Activated T-helper 1 cell treated with anti-CD3 and anti-CD28 coated beads, Interleukin-12 subunit alpha, Interleukin-12 subunit beta, Interleukin-2, Interleukin-4 antibody, amounts not matched to agents 30 ng/mL and 10 ng/mL and 1 ng/mL, durations not matched to agents 14 hours and 24 hours and 36 hours (primary cell): ENCODE data around the gene CDT1. TPM values are rescaled to one million over a fixed set of nuclear protein-coding genes. Genes with fewer than 3 reads are reported as not detected.
"Not testable (repeated sequence)": the region's sequence is repeated elsewhere in the genome, so short reads cannot be mapped to it uniquely, and the experiment has no call there.

Experiments
- DNase-seq: peaks from one replicate; pipeline ENCODE4 v3.0.0; 2021; ENCODE audit warnings: low spot score
- H3K27ac Mint-ChIP-seq: one replicate; pipeline ENCODE4 v1.8.0; 2021; ENCODE audit warnings: mild to moderate bottlenecking, mixed read lengths
- H3K27me3 Mint-ChIP-seq: one replicate; pipeline ENCODE4 v1.8.0; 2022; ENCODE audit warnings: mild to moderate bottlenecking, moderate library complexity, mixed read lengths; ENCODE audit not compliant: insufficient read depth
- H3K36me3 Mint-ChIP-seq: one replicate; pipeline ENCODE4 v1.8.0; 2021; ENCODE audit warnings: low read depth, mixed read lengths
- H3K4me1 Mint-ChIP-seq: one replicate; pipeline ENCODE4 v1.8.0; 2021; ENCODE audit warnings: low read depth, mixed read lengths
- H3K4me3 Mint-ChIP-seq: one replicate; pipeline ENCODE4 v1.8.0; 2021; ENCODE audit warnings: mild to moderate bottlenecking, moderate library complexity, mixed read lengths
- H3K9me3 Mint-ChIP-seq: one replicate; pipeline ENCODE4 v1.8.0; 2021; ENCODE audit warnings: mixed read lengths
- intact Hi-C: fragments of 100-400 bp; cut with micrococcal nuclease; formaldehyde crosslinking; loops from one replicate; pipeline ENCODE4 v1.15.1; 2024
- total RNA-seq: library from RNA; stranded (reverse); gene quantifications from 2 replicates; pipeline ENCODE4 v1.2.3, GENCODE V29; 2022

Gene CDT1
- total RNA-seq, 1 donor from 2014 or later, result 95.4 TPM

GRCh38 chr16:88762258-88762870, 41.2 kb upstream of the CDT1 start:
- Mint-ChIP-seq H3K27me3 (no peaks in the 10 kb centered on the region), H3K9me3 (no peaks in the 10 kb centered on the region), H3K4me3 (no peak overlapping the region), H3K4me1 (peaks cover 25% of the 10 kb centered on the region), H3K36me3 (peaks cover 4% of the 10 kb centered on the region), H3K27ac (no peak overlapping the region)
- no peak for DNase-seq
- intact Hi-C loops, result no loop called here

- no peaks in the 10 kb centered on the region for H3K27me3 Mint-ChIP-seq
- intact Hi-C loops, result no loop called here
- peaks cover 4% of the 10 kb centered on the region for H3K36me3 Mint-ChIP-seq
- no peaks in the 10 kb centered on the region for H3K9me3 Mint-ChIP-seq
- no peak overlapping the region for H3K27ac Mint-ChIP-seq
- no peak overlapping the region for H3K4me3 Mint-ChIP-seq
- H3K4me1 Mint-ChIP-seq, result peaks cover 28% of the 10 kb centered on the region
- DNase-seq, result no peak
Observed at GRCh38 chr16:88762941-88763340, 40.6 kb upstream of the CDT1 start.

GRCh38 chr16:88763502-88764053, 40.0 kb upstream of the CDT1 start:
- Mint-ChIP-seq H3K27me3 (no peaks in the 10 kb centered on the region), H3K36me3 (peaks cover 4% of the 10 kb centered on the region), H3K9me3 (no peaks in the 10 kb centered on the region), H3K4me1 (peaks cover 26% of the 10 kb centered on the region), H3K4me3 (no peak overlapping the region), H3K27ac (no peak overlapping the region)
- intact Hi-C loops, result no loop called here
- no peak for DNase-seq

DNA sequence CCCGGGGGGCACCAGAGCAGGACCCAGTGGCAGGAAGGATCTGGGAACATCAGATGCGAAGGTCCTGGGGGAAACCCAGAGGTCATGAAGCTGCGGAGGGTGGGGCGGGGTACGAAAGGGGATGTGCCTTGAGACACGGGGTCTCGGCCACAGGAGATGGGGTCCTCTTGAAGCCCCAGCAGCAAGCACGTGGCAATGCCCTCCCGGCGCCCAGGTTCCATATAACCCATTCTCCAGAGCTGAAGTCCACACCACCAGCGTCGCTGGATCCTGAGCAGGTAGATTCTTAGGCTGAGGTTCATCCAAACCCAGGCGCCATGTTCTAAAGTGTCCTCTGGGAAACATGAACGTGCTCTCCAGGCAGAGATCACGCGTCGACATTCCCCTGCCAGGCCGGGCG, 39.5 kb upstream of the CDT1 start:
- Mint-ChIP-seq H3K36me3 (peaks cover 4% of the 10 kb centered on the region), H3K4me1 (peaks cover 20% of the 10 kb centered on the region)

GRCh38 chr16:88764913-88765349, 38.7 kb upstream of the CDT1 start:
- no peak for DNase-seq
- Mint-ChIP-seq H3K4me1 (peaks cover 15% of the 10 kb centered on the region), H3K36me3 (peaks cover 4% of the 10 kb centered on the region), H3K27me3 (no peaks in the 10 kb centered on the region), H3K9me3 (no peaks in the 10 kb centered on the region), H3K4me3 (no peak overlapping the region), H3K27ac (no peak overlapping the region)
- intact Hi-C loops, result no loop called here

More for the DNA sequence above, 39.5 kb upstream of the CDT1 start:
- Mint-ChIP-seq H3K4me3 (no peak overlapping the region), H3K27ac (no peak overlapping the region), H3K27me3 (no peaks in the 10 kb centered on the region), H3K9me3 (no peaks in the 10 kb centered on the region)
- intact Hi-C loops, result no loop called here
- DNase-seq, result no peak

DNA sequence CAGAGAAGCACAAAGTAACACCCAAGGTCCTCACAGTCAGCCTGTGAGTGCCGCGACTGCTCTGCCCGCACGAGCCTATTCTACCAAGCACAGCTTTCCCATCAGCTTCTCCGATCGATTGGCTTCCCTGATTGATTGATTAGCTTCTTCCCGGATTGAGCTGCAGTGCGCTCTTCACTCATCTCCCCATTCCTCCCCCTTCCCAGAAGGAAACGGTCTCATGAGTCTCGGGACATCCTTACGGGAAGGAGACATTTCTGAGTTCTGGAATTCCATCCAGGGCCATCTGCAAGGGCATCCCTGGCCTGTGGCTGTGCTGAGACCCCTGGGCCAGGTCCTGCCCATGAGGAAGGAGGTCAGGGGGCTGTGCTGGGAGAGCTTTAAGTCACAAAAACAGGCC, 36.6 kb upstream of the CDT1 start:
- H3K9me3 Mint-ChIP-seq, result no peaks in the 10 kb centered on the region
- no peaks in the 10 kb centered on the region for H3K27me3 Mint-ChIP-seq
- no peak overlapping the region for H3K4me3 Mint-ChIP-seq
- no peak for DNase-seq
- H3K36me3 Mint-ChIP-seq, result peaks cover 4% of the 10 kb centered on the region
- intact Hi-C loops, result no loop called here
- H3K4me1 Mint-ChIP-seq, result peaks cover 15% of the 10 kb centered on the region
- no peak overlapping the region for H3K27ac Mint-ChIP-seq

DNA sequence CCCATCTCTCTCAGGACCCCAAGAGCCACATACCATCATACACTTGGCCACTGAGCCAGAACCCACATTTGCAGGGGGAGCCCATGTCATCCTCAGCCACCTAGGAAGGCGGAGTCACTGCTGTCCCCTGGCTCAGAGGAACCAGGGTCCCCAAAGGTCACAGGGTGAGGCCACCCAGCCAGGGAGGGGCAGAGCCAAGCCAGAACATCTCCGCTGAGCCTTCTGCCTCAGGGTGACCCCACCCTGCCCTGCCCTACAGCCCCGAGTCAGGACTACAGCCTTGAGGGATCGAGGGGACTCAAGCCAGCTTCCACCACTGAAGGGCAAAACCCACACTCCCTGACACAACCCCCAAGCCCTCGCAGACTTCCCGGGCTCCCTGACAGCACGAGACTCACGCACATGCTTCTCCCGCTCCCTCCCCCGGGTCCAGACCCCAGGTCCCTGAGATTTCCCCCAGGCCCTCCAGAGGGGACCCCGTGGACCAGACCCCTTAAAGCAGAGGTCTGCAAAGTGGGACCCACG, 36.0 kb upstream of the CDT1 start:
- Mint-ChIP-seq H3K36me3 (peaks cover 4% of the 10 kb centered on the region), H3K27ac (no peak overlapping the region), H3K9me3 (no peaks in the 10 kb centered on the region), H3K27me3 (no peaks in the 10 kb centered on the region), H3K4me3 (no peak overlapping the region), H3K4me1 (peaks cover 15% of the 10 kb centered on the region)
- no peak for DNase-seq
- intact Hi-C loops, result no loop called here

- H3K9me3 Mint-ChIP-seq, result no peaks in the 10 kb centered on the region
- H3K4me3 Mint-ChIP-seq, result no peak overlapping the region
- peaks cover 3% of the 10 kb centered on the region for H3K36me3 Mint-ChIP-seq
- intact Hi-C loops, result no loop called here
- DNase-seq, result no peak
- H3K27ac Mint-ChIP-seq, result no peak overlapping the region
- H3K27me3 Mint-ChIP-seq, result no peaks in the 10 kb centered on the region
- H3K4me1 Mint-ChIP-seq, result peaks cover 15% of the 10 kb centered on the region
Observed at GRCh38 chr16:88768071-88768783, 35.4 kb upstream of the CDT1 start.

GRCh38 chr16:88769617-88770460, 33.8 kb upstream of the CDT1 start:
- no peak for DNase-seq
- Mint-ChIP-seq H3K27ac (no peak overlapping the region), H3K36me3 (no peaks in the 10 kb centered on the region), H3K27me3 (no peaks in the 10 kb centered on the region), H3K9me3 (no peaks in the 10 kb centered on the region), H3K4me1 (peaks cover 15% of the 10 kb centered on the region), H3K4me3 (no peak overlapping the region)
- intact Hi-C loops, result no loop called here

DNA sequence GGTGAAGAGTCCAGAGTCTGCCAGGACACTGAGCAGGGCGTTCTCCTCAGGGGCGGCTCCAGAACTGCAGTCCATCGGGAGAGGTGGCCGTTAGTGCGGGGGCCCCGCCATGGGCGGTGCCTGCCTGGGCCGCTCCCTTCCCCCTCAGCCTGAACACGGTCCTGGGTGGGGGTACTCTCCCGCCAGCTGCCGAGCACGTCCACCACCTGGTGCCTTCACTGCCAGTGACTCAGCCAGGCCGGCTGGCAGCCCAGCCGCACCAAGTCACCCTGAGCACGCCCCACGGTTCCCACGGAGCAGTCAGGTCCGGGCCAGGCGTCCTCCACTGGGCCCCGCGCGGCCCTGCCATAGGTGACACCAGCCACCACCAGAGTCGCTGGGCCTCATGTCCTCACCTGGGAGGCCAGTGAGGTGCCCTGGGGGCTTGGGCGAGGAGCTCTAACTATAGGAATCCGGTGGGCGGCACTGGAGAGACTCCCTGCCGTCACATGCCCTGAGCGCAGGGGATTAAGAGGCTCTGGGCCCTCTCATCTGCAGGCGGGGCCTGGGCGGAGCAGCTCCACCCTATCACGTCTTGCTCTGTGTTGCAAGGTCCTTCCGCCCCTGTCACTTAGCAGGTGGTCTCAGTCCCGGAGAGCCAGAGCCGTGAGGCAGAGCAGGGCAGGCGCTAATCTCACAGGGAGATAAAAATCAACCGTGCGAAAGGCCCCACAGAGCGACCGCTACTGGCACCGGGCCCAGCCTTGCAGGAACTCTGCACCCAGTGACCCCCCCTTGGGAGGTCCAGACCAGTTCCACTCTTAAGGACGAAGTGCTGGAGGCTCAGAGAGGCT, 32.9 kb upstream of the CDT1 start:
- no peak overlapping the region for H3K27ac Mint-ChIP-seq
- no peak overlapping the region for H3K4me3 Mint-ChIP-seq
- intact Hi-C loops, result no loop called here
- H3K36me3 Mint-ChIP-seq, result no peaks in the 10 kb centered on the region
- no peaks in the 10 kb centered on the region for H3K9me3 Mint-ChIP-seq
- DNase-seq, result no peak
- H3K27me3 Mint-ChIP-seq, result no peaks in the 10 kb centered on the region
- peaks cover 15% of the 10 kb centered on the region for H3K4me1 Mint-ChIP-seq

- no peak for DNase-seq
- Mint-ChIP-seq H3K9me3 (no peaks in the 10 kb centered on the region), H3K4me1 (peaks cover 10% of the 10 kb centered on the region), H3K4me3 (no peak overlapping the region), H3K36me3 (no peaks in the 10 kb centered on the region), H3K27me3 (no peaks in the 10 kb centered on the region), H3K27ac (no peak overlapping the region)
- intact Hi-C loops, result no loop called here
Observed at GRCh38 chr16:88771294-88771772, 32.3 kb upstream of the CDT1 start.

DNA sequence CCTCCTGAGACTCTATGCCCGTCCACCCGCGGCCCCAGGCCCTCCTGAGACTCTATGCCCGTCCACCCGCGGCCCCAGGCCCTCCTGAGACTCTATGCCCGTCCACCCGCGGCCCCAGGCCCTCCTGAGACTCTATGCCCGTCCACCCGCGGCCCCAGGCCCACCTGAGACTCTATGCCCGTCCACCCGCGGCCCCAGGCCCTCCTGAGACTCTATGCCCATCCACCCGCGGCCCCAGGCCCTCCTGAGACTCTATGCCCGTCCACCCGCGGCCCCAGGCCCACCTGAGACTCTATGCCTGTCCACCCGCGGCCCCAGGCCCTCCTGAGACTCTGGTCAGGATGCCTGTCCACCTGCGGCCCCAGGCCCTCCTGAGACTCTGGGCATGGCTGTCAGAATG, 31.8 kb upstream of the CDT1 start:
- H3K9me3 Mint-ChIP-seq, H3K27me3 Mint-ChIP-seq, DNase-seq, H3K4me1 Mint-ChIP-seq, H3K27ac Mint-ChIP-seq, H3K36me3 Mint-ChIP-seq, H3K4me3 Mint-ChIP-seq, intact Hi-C loops: not testable (repeated sequence)
